Superior temporal gyrus (tissue), 1 donor: ENCODE data around the gene MORN5.

Experiments used
- DNase-seq: peaks from one replicate; pipeline ENCODE4 v3.0.0-alpha.2; 2016; ENCODE audit errors: extremely low spot score

Gene MORN5

DNA sequence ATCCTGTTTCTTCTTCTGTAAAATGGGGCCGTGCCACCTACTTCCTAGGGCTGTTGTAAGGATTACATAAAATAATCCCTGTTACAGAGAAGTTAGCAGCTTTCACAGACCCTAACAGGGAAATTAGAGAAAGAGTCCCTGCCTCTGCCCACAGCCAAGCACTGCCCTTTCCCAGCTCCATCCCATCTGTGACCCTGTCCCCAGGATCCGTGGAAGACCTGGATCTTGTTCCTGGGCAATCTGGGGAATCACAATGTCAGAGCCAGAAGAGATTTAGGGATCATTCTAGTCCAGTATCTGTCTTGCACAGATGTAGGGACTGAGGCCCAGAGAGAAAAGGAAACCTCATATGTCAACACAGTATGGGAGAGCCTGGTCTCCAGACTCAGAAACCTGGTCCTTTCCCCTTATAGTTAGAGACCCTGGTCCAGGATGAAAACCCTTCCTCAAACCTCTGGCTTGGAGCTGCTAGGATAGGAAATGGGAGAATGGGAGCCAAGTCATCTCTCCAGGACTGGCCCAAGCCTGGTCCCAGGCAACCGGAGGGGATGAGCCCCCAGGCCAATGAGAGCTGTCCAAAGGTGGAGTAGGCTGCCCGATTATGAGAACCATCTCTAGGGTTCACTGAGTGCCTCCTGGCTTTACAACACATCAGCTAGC is 56.6 kb downstream of the MORN5 start:
- no peak for DNase-seq

DNA sequence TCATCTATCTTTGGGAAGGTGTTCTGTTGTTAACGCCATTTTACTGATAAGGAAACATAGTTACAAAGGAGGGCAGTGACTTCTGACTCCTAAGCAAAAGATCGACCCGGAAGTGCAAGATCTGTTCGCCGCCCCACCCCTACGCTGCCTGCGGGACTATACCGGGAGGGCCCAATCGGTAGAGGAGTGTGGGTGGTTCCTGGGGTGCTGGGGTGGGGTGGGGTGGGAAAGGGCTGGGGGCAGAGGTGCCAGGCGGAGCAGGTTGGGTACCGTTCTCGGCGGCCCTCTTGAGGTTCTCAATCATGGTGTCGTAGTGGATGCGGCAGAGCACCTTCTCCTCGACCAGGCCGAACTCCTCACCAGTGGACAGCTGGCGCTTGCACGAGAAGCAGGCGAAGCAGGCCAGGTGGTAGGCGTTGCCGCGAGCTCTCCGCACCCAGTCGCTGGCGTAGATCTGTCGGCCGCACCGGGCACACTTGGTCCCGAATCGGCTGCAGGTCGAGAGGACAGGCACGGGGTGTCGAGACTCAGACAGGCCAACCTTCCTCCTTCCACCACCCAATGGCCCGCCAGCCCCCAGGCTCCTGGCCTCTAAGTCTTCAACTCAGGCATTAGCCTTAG is 57.2 kb downstream of the MORN5 start:
- no peak for DNase-seq

DNA sequence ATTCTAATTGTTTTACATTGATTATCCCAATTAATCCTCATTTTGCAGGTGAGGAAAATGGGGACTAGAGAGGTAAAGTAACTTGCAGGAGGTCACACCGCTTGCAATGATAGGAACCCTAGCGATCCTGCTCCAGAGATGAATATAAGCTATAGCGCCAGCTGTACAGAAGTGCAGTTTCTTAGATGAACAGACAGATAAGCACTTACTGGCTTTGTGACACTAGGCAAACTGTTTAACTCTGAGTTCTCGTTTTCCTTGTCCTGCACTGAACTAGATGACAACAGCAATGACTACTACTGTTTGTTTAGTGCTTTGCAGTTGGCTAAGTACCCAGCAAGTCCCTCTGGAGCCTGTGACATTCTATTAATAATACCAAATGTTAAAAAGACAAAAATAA is 57.9 kb downstream of the MORN5 start:
- DNase-seq, result no peak

- DNase-seq, result no peak
Measured at GRCh38 chr9:122218071-122218934, 58.6 kb downstream of the MORN5 start.

GRCh38 chr9:122218935-122219855 is 59.5 kb downstream of the MORN5 start:
- no peak for DNase-seq

GRCh38 chr9:122219856-122220672 is 60.4 kb downstream of the MORN5 start:
- DNase-seq, result no peak

DNA sequence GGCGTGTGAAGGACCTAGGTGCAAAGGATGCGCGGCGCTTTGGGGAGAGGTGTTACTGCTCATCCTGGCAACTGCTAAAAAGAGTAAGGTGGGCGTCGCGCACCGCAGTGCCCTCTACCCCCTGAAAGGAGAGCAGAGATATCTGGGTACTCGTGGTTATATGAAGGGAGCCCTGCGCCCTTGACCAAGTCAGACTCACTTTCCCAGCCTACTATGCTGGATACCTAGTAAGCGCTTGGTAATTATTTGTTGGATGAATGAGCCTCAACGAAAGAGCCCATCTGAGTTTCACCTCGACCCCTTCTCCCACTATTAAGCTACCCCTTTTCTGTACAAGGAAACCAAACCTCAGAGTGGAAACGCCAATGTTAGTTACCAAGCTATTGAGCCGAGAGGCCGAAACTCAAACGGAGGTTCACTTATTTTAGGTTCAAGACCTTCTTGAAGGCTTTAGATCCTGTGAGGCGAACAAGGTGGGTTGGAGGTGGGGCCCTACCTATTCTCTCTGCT is 61.0 kb downstream of the MORN5 start:
- DNase-seq, result no peak

- no peak for DNase-seq
Measured at GRCh38 chr9:122221183-122221811, 61.6 kb downstream of the MORN5 start.

DNA sequence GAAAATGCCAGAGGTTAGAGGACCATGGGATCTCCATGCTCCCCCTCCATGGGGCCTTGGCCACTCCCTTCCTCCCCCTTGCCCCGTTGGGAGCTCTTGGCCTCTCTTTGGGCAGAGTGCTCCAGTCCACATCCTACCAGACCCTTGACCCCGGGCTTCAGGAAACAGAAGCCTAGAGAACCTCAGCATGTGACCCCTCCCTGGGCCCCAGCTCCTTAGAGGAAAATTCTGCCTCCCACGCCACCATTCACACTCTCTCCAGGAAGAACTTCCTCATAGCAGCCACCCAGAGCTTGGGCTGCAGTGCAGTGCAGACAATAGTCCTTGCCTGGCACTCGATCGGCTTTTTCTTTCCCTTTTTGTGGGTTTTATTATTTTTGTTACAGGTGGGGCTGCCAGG is 63.1 kb downstream of the MORN5 start:
- DNase-seq, result no peak

DNA sequence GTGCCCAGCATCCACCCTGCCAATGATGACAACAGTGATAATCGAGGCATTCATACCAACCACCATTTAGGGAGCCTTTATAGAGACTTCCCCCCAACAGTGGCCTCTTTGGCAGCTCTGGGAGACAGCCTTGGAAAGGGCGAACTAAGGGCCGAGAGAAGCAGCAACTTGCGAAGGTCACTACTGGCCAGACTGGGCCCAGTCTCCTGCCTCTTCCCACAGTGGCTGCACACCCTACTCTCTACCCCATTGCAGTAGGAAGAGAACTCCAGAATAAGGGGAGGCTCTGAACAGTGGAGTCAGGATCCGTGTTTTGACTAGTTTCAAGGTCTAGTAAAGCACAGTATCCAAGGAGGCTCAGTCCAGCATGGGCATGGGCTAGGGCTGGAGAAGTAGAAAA is 63.7 kb downstream of the MORN5 start:
- DNase-seq, result no peak

- no peak for DNase-seq
Measured at GRCh38 chr9:122225312-122226141, 65.8 kb downstream of the MORN5 start.

DNA sequence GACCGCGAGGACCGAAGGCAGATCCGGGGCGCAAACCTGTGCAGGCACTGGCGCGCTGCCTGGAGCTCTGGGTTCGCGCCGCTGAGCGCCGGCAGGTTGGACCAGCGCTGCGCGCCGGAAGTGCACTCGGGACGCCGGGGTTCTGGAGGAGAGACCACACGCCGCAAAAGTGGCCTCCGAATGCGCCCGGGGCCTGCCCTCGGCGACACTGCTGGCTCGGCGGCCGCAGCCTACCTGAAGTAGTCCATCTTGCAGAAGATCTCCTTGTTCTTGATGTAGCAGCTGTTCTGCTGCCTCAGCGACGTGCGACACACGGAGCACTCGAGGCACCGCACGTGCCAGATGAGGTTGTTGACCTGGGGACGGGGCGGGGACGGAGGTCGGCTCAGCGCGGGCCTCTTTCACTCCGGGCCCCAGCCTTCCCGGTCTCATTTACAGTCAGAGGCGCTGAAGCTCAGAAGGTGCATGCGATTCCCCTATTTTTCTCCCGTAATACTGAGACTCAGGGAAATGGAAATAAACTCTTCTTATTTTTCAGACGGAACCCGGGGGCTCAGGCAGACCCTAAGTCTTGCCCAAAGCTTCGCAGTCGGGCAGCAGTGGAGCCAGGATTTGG is 66.5 kb downstream of the MORN5 start:
- no peak for DNase-seq

DNA sequence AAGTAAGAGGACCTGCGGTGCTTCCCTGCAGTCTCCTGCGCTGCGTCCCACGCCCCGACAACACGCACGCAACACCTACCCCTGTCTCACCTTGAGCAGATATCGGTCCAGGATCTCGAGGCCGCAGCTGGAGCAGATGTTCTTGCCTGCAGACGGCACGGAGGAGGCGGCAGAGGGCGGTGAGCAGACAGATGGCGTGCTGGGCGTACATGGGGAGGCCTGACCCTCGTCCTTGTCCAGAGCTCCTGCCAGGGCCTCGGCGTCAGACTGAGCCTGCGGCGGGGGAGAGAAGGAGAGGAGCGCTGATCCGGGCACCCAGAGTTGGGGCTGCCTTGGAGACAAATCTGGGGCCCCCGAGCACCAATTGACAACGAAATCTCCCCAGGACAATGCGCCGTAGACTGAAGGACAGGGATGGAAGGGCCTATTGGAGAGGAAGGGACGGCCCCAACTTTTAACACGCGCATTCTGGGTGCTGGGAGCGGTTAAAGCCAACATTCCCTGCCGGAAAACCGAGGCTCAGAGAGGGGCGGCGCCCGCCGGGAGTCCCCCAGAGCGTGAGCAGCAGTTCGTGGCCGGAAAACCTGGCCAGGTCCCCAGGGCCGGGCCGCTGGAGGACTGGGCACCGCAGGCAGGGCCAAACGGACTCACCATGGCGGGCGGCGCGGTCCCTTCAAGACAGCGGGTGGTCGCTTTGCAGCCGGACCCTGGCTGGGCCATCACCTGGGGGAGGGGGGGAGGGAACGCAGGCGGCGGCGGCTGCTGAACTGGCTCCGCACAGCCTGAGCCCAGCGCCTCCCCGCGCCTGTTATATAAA is 67.3 kb downstream of the MORN5 start:
- DNase-seq, result no peak

DNA sequence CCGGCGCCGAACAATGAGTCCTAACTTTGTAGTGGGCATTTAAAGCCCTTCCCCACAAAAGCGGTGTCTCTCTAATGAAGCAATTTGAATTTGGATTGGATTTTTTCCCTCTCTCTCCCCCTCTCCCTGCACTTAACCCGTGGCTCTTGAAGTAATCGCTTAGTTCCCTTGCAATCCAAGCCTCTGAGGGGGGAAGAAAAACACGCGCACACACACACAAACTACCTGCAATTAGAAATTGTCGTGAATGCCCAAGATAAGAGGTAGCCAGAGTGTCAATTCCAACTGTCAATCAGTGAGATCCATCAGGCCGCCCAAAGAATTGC is 67.8 kb downstream of the MORN5 start:
- no peak for DNase-seq

DNA sequence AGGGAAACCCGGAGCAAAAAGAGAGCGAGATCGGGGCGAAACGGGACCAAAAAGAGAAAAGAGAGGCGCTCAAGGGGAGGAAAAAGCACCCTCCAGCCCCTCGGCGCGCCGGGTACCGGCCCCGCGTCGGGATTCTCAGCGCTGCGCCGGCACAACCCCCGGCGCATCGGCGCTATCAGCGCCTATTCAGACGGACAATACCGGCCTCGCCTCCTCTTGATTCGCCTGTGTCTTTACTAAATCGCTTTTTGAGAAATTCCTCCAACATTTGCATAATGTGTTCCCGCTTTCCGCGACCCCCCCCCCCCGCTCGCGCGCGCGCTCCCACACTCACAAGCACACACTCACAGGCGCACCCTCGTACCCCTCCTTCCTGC is 68.5 kb downstream of the MORN5 start:
- no peak for DNase-seq

DNA sequence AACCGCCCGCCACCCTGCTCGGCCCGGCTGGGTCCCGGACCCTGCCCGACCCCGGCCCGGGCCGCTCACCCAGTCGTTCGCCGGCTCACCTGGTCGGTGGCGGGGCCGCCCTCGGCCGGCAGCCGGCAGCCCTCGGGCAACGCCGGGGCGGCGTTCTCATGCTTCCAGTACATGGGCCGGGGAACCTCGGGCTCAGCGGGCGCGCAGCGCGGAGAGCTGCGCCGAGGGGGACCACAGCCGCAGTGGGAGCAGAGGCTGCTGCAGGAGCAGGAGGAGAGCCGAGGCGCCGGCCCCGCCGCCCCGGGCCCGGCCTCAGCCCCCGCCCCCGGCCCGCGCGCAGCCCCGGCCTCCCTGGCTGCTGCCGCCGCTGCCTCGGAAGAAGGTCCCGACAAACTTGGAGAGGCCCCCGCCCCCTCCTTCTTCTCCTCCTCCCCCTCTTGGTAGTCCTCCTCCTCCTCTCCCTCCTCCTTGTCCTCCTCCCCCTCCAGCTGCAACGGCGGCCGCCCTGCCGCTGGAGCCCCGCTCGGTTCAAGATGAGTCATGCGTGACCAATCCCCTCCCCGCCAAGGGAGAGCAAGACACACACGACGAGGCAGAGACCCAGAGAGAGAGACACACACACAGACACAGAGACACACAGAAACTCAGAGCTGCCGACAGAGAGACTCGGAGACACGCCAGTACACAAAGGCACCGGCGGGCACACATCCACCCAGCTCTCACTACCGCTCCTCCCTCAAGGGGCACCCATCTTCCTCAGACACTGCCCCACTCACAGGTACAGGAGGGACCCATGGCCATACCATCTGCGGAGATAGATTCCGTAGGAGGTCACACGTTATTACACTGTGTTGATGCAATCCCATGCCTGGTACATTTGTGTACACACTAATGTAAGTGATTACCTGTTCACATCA is 69.1 kb downstream of the MORN5 start, which contains the start of gene LHX6:
LHX6 (minus strand) TSS at position 390 of the 917 bp plus-strand sequence; CDS start at position 173, 217 bp downstream.
- no peak for DNase-seq

DNA sequence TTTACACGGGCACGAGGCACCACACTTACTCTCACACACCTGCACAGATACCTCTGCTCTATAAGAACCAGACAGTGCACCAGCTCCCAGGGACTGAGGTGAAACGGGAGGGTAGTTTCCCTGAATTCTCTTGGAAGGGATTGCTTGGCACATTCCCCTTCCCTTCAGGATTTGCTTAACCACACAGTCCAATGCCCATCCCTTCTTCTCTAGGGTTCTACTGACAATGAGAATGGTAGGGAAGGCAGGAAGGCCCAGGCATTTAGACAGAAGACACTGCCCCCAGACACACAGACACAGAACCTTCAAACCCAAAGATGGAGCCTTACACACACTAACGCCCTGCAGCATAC is 69.8 kb downstream of the MORN5 start:
- DNase-seq, result no peak
